Activated naive CD8-positive, alpha-beta T cell treated with anti-CD3 and anti-CD28 coated beads for 36 hours (primary cell): ENCODE results near the gene ANXA2R. TPM values are rescaled to one million over a fixed set of nuclear protein-coding genes. Genes with fewer than 3 reads are reported as not detected.
"Not testable (repeated sequence)": the region's sequence is repeated elsewhere in the genome, so short reads cannot be mapped to it uniquely, and the experiment has no call there.

Source experiments
- DNase-seq: peaks from one replicate; pipeline ENCODE4 v3.0.0; 2021
- H3K27ac Mint-ChIP-seq: one replicate; pipeline ENCODE4 v1.8.0; 2022; ENCODE audit warnings: mild to moderate bottlenecking, moderate library complexity, mixed read lengths
- H3K27me3 Mint-ChIP-seq: one replicate; pipeline ENCODE4 v1.8.0; 2022; ENCODE audit warnings: mild to moderate bottlenecking, mixed read lengths
- H3K36me3 Mint-ChIP-seq: one replicate; pipeline ENCODE4 v1.8.0; 2021; ENCODE audit warnings: mild to moderate bottlenecking, mixed read lengths
- H3K4me1 Mint-ChIP-seq: one replicate; pipeline ENCODE4 v1.8.0; 2021; ENCODE audit warnings: mixed read lengths
- H3K4me3 Mint-ChIP-seq: one replicate; pipeline ENCODE4 v1.8.0; 2022; ENCODE audit warnings: mild to moderate bottlenecking, moderate library complexity, mixed read lengths
- H3K9me3 Mint-ChIP-seq: one replicate; pipeline ENCODE4 v1.8.0; 2022; ENCODE audit warnings: mixed read lengths
- total RNA-seq, 2 experiments: library from RNA; stranded (reverse); gene quantifications; one replicate each; pipeline ENCODE4 v1.2.3, GENCODE V29; 2021

ANXA2R gene
- total RNA-seq, 2 experiments from 2014 or later = 8.5 to 9.9 TPM

DNA sequence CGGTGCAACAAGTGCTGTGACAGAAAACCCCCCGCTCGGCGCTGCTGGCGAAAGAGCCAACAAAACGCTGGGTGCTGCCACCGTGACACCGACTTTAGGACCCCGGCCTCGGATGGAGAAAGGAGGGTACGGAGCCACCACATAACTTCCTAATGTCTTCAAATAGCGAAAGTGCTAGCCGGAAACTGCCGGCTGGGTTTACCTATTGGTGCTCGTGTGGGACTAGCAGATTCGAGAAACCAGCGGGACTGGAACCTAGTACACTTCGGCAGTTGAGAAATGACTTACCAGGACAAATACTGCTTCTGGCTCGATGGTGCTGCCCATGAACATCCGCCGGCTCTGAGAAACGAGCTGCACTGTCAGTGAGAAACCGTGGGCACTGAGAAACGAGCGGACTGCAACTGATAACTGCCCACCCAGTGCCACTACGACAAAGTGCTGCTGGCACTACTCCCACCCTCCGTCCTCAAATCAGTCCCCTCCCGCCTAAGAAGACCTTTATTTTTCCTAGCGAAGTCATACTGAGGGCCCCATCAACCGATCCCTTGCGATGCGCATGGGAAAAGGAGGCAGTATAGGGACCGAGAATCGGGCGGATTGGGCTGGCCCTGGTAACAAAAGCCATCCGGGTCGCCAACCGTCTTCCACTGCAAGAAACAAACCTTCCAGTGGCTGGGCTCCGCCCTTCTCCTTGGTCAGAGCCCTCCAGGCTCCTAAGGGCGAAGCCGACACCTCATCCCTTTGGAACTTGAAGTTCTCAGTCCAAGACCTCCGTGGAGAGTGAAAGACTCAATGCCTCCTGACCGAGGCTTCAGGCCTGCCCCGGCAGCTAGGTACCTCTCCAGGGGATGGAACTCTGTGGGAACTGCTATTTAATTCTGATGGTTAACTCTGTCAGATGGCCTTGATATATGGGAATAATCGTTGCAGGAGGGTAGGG is 27.0 kb upstream of the ANXA2R start:
- Mint-ChIP-seq H3K36me3 (peaks cover 22% of the 10 kb centered on the region), H3K9me3 (no peaks in the 10 kb centered on the region), H3K4me3 (peak overlapping the region; percentile 98), H3K27me3 (no peaks in the 10 kb centered on the region), H3K27ac (peak overlapping the region; percentile 100), H3K4me1 (peaks cover 34% of the 10 kb centered on the region)
- peak; percentile 83 for DNase-seq

DNA sequence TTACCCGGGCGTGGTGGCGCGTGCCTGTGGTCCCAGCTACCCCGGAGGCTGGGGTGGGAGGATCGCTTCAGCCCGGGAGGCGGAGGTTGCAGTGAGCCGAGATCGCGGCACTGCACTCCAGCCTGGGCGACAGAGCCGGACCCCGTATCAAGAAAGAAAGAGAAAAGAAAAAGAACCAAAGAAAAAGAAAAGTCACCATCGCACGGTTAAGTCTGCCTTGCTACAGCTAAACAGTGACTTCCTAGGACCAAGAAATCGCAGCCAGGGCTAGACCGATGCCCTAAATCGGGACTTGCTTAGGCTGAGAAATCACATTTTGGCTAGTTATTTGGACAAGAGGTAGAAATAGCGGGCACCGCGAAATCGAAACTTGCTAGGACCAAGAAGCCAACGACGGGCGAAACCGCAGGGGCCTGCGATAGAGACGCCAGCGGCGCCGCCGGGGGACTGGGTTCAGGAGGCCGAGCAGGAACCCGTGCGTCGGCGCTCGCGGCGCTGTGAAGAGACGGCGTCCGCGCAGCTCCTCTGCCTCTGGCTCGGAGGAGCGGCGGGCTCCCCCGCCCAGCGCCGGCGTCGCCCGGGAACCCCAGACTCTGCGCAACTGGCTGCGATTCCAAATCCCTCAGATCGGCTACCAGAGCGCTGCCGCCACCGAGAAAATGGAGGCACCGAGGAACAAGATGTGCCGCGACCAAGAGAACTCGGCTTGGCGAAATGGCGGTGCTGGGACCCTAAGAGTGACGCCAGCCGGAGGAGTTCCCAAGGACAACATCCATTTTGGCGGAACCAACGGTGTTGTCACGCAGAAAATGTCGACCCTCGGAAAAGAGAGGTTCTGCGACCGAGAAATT is 26.1 kb upstream of the ANXA2R start:
- Mint-ChIP-seq H3K36me3 (peaks cover 22% of the 10 kb centered on the region), H3K9me3 (no peaks in the 10 kb centered on the region), H3K27ac (peak overlapping the region; percentile 100), H3K4me1 (peaks cover 34% of the 10 kb centered on the region), H3K4me3 (peak overlapping the region; percentile 98), H3K27me3 (no peaks in the 10 kb centered on the region)
- peak; percentile 73 for DNase-seq

DNA sequence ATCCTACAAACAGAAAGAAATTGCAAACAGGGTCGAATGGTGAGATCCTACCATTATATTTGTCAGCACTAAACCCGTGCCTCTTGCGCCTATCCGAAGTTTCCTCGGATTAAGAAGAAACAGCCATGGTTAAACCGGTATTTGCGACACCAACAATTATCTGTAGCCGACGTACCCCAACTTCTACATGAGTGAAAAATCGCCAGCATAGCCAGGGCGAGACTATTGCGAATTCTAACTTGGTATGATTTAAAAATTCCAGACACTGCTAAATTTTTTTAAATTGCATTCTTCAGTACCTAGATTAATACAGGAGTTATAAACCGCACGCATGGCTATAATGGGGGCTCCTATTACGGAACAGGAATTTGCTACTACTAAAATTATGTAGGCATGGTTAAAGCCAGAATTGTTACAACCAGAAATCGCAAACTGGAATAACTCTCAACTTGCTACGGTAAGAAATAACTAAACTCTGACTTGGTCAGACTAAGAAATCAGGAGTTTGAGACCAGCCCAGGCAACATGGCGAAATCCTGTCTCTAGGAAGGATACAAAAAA is 25.3 kb upstream of the ANXA2R start:
- Mint-ChIP-seq H3K36me3 (peaks cover 20% of the 10 kb centered on the region), H3K9me3 (no peaks in the 10 kb centered on the region), H3K27ac (peak overlapping the region; percentile 100), H3K4me3 (peak overlapping the region; percentile 98), H3K27me3 (no peaks in the 10 kb centered on the region), H3K4me1 (peaks cover 34% of the 10 kb centered on the region)
- DNase-seq = no peak

DNA sequence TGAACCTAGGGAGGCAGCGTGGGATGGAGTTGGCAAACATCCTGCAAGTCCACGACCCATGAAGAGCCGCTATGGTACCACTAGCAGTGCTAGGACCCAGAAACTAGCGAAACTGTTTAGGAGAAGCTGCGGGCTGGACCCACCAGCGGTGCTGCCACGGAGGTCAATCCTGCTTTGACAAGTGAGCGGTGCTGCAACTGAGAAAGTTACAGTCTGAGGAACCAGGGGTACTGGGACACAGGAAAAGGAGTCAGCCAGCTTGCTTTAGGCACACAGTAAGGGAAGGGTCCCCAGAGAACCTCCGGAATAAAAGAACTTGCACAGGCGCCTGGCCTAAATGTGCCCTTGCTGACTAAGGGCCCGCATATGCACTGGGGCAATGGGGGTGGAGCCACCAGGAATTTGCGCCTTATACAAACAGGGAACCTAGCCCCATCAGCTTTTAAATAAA is 23.6 kb upstream of the ANXA2R start:
- Mint-ChIP-seq H3K27ac (peak overlapping the region; percentile 48), H3K36me3 (peaks cover 22% of the 10 kb centered on the region), H3K27me3 (no peaks in the 10 kb centered on the region), H3K4me1 (peaks cover 25% of the 10 kb centered on the region), H3K4me3 (peak overlapping the region; percentile 18), H3K9me3 (peaks cover 10% of the 10 kb centered on the region)
- no peak for DNase-seq

DNA sequence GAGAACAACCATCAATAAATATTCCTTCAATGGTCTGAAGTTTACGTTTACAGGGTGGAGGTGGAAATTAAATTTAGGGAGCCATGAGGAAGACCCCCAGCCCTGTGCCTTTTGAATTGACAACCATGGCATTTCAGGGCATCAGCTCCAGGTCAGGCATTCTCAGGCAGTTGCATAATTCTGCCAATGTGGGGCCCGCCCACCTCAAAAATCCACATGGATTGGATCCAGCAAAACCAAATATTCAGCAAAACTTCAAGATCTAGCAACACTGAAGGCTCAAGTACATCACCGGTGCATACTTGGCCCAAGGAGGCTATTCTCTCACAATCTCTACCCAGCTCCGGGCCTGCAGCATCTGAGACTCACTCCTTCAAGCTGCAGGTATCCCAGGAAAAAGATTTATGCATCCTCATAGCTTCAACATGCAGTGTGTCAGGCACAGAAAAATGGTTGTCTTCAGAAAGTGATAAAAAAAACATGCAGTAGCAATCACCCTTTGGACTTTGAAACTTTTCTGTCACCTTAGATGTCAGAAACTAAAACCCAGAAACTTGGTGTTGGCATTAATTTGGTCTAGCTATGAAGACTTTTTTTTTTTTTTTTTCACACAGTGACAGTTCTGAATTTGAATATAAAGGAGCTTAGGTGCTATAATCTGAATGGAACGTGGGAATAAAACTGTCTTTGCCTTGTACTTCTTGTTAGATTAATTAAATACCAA is 21.4 kb upstream of the ANXA2R start:
- no peak for DNase-seq
- no peak overlapping the region for H3K27ac Mint-ChIP-seq
- peaks cover 12% of the 10 kb centered on the region for H3K9me3 Mint-ChIP-seq
- H3K36me3 Mint-ChIP-seq = peaks cover 12% of the 10 kb centered on the region
- no peaks in the 10 kb centered on the region for H3K27me3 Mint-ChIP-seq
- no peak overlapping the region for H3K4me3 Mint-ChIP-seq
- peaks cover 15% of the 10 kb centered on the region for H3K4me1 Mint-ChIP-seq

DNA sequence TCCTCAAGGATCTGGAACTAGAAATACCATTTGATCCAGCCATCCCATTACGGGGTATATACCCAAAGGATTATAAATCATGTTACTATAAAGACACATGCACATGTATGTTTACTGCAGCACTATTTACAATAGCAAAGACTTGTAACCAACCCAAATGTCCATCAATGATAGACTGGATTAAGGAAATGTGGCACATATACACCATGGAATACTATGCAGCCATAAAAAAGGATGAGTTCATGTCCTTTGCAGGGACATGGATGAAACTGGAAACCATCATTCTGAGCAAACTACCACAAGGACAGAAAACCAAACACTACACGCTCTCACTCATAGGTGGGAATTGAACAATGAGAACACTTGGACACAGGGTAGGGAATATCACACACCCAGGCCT is 19.9 kb upstream of the ANXA2R start:
- H3K27me3 Mint-ChIP-seq, H3K27ac Mint-ChIP-seq, H3K4me3 Mint-ChIP-seq, DNase-seq: not testable (repeated sequence)
- peaks cover 24% of the 10 kb centered on the region for H3K9me3 Mint-ChIP-seq
- peaks cover 23% of the 10 kb centered on the region for H3K36me3 Mint-ChIP-seq
- H3K4me1 Mint-ChIP-seq = peaks cover 15% of the 10 kb centered on the region

DNA sequence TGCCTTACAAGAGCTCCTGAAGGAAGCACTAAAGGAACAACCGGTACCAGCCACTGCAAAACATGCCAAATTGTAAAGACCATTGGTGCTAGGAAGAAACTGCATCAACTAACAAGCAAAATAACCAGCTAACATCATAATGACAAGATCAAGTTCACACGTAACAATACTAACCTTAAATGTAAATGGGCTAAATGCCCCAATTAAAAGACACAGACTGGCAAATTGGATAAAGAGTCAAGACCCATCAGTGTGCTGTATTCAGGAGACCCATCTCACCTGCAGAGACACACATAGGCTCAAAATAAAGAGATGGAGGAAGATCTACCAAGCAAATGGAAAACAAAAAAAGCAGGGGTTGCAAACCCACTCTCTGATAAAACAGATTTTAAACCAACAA is 15.0 kb upstream of the ANXA2R start:
- Mint-ChIP-seq H3K36me3 (peaks cover 26% of the 10 kb centered on the region), H3K9me3 (peaks cover 23% of the 10 kb centered on the region)
- H3K4me1 Mint-ChIP-seq, DNase-seq, H3K27me3 Mint-ChIP-seq, H3K27ac Mint-ChIP-seq, H3K4me3 Mint-ChIP-seq: not testable (repeated sequence)

DNA sequence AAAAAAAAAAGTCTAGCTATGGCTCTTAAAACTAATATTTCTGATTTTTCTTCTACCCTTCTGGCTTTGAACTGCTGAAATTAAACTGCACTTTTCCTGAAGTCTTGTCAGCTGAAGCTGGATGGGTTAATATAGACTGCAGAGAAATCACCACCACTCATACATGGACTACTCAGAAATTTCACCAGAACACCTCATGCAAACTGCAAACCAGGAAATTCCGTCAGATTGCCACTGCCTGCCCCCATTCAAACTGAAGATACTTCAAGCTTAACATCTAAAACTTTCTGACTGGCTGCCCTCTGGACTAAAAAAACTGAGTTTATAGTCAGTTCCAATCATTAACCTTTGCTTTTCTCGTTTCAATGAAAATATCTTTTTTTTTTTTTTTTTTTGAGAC is 11.6 kb upstream of the ANXA2R start:
- DNase-seq = no peak
- no peaks in the 10 kb centered on the region for H3K27me3 Mint-ChIP-seq
- peaks cover 27% of the 10 kb centered on the region for H3K36me3 Mint-ChIP-seq
- H3K9me3 Mint-ChIP-seq = peaks cover 13% of the 10 kb centered on the region
- H3K4me1 Mint-ChIP-seq = peaks cover 33% of the 10 kb centered on the region
- no peak overlapping the region for H3K4me3 Mint-ChIP-seq
- no peak overlapping the region for H3K27ac Mint-ChIP-seq

DNA sequence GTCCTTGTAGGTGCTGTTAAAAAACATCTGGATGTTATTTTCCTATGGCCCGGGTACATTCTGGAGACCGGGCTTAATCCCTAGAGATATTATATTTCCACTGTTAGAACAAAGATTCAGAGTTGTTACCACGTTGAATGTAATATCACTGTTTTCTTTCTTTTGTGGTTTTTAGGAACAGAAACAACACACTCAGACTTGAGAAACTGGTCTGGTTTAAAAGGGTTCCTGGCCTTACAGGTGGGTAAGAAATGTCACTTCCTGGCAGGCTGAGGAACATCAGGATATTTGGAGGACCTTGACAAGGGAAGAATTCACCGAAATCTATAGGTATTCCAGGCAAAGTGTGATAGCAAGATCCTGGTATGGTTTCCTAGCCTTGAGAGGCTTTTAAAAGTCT is 10.3 kb upstream of the ANXA2R start:
- Mint-ChIP-seq H3K36me3 (peaks cover 18% of the 10 kb centered on the region), H3K4me1 (peaks cover 36% of the 10 kb centered on the region), H3K27ac (no peak overlapping the region), H3K27me3 (no peaks in the 10 kb centered on the region), H3K4me3 (no peak overlapping the region), H3K9me3 (peaks cover 4% of the 10 kb centered on the region)
- DNase-seq = no peak

DNA sequence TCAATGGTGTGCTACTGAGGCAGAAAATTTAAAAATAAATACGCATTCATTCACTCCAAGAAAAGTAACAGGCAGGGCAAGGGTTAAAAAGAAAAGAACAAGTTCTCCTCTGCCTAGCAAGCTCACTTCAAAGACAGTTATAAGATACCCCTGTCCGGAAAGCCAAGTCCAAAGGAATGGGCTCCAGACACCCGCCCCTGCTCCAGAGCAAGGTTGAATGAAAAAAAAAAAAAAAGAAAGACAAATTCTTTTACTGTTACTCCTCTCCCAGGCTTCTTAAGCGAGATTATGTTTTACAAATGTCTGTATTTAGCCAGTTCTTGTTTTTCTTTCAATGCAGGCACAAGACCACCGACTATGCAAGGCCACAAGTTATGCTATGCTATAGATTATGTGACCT is 9.1 kb upstream of the ANXA2R start:
- H3K9me3 Mint-ChIP-seq = no peaks in the 10 kb centered on the region
- no peaks in the 10 kb centered on the region for H3K27me3 Mint-ChIP-seq
- DNase-seq = no peak
- no peak overlapping the region for H3K4me3 Mint-ChIP-seq
- H3K4me1 Mint-ChIP-seq = peaks cover 47% of the 10 kb centered on the region
- peaks cover 21% of the 10 kb centered on the region for H3K36me3 Mint-ChIP-seq
- H3K27ac Mint-ChIP-seq = no peak overlapping the region

DNA sequence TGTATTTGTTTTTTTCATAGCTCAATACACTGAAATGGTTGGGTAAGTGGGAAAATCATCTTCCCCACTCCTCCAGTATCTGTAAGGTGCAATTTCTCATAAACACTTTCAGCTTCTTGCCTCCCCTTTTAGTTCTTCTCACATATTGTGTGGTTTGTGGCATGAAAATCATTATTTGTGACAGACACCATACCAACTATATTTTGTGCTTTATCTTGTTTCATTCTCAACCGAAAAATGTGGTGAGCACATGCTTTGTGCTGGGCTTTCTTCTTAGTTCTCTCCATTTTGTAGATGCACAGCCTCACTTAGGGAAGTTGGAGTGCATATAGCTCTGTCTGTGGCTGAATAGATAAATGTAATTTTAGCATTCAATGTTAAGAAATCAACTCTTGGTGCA is 6.4 kb upstream of the ANXA2R start:
- no peaks in the 10 kb centered on the region for H3K27me3 Mint-ChIP-seq
- no peaks in the 10 kb centered on the region for H3K9me3 Mint-ChIP-seq
- no peak overlapping the region for H3K4me3 Mint-ChIP-seq
- H3K27ac Mint-ChIP-seq = peak overlapping the region; percentile 70
- DNase-seq = no peak
- H3K4me1 Mint-ChIP-seq = peaks cover 56% of the 10 kb centered on the region
- peaks cover 15% of the 10 kb centered on the region for H3K36me3 Mint-ChIP-seq

DNA sequence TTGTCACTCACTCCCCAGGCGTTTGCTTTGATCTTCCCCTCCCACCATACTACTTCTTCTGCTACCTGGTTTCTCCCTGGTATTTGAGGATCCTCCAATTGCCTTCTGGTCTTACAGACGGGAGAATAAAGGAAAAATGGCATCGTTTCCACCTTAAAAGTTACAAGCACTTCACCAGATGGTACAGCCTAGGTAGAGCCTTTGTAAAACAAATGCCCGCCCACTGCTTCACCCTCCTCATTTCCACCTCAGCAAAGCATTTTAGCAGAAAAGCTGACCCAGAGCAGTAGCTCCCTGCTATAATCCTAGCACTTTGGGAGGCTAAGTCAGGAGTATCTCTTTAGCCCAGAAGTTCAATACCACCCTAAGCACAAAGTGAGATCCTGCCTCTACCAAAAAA is 5.1 kb upstream of the ANXA2R start:
- H3K27me3 Mint-ChIP-seq = no peaks in the 10 kb centered on the region
- no peak overlapping the region for H3K4me3 Mint-ChIP-seq
- peak overlapping the region; percentile 25 for H3K27ac Mint-ChIP-seq
- peaks cover 49% of the 10 kb centered on the region for H3K4me1 Mint-ChIP-seq
- peaks cover 13% of the 10 kb centered on the region for H3K36me3 Mint-ChIP-seq
- no peak for DNase-seq
- no peaks in the 10 kb centered on the region for H3K9me3 Mint-ChIP-seq

DNA sequence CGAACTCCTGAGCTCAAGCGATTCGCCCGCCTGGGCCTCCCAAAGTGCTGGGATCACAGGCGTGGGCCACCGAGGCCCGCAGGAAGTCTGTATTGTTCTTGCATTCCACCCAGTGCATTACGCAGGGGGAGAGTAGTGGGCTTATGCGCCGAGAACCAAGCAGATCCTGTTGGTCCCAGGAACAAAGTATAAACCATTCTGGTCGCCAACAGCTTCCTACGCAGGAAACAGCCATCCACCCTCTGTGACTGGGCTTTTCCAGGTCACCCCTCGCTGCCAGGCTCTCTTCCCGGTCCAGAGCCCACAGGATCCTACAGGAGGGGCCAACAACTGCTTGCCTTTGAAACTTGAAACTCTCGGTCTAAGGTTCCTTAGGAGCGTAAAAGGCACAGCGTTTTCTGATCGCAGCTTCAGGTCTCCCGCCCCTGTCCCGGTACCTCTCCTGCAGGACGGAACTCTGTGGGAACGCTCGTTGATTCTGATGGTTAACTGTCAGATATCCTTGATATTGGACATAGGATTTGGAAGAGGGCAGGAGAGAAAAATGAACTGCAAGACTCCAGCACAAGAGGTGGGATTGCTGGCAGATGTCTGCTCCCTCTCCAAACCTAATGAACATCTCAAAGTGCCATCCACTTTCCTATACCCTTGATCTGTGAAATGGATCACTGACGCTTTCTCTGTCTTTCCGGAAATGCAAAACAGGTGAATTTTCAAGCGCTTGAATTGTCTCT is 4.2 kb upstream of the ANXA2R start:
- no peak for DNase-seq
- Mint-ChIP-seq H3K9me3 (no peaks in the 10 kb centered on the region), H3K4me1 (peaks cover 41% of the 10 kb centered on the region), H3K36me3 (peaks cover 10% of the 10 kb centered on the region), H3K27me3 (no peaks in the 10 kb centered on the region), H3K4me3 (no peak overlapping the region), H3K27ac (no peak overlapping the region)

DNA sequence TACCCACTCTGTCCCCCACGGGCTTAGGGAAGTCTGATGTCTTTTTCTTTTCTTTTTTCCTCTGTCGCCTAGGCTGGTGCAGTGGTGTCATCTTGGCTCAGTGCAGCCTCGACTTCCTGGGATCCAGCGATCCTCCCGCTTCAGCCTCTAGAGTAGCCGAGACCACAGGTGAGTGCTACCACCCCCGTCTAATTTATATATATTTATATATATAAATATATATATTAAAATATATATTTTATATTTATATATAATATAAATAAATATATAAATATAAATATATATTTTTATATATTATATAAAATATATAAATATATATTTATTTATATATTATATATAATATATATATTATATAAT is 3.3 kb upstream of the ANXA2R start:
- Mint-ChIP-seq H3K27ac (peak overlapping the region; percentile 98), H3K4me3 (peak overlapping the region; percentile 92), H3K4me1 (peaks cover 35% of the 10 kb centered on the region), H3K9me3 (no peaks in the 10 kb centered on the region), H3K36me3 (peaks cover 10% of the 10 kb centered on the region), H3K27me3 (no peaks in the 10 kb centered on the region)
- DNase-seq = no peak
